Activated CD4-positive, CD25-positive, alpha-beta regulatory T cell treated with anti-CD3 and anti-CD28 coated beads, Interleukin-2, amount 50 U/mL, for 24 hours (primary cell): Measurements from ENCODE around the gene TTLL3.
A peak's percentile ranks its signal among the peaks of the same experiment; 100 is the strongest.

Source experiments
- ATAC-seq, 2 donors: fragments of 150-1000 bp; cut with Tn5 transposase; one replicate each; pipeline ENCODE4 v1.10.0; 2021; ENCODE audit warnings: mild to moderate bottlenecking in 1 of 2, moderate library complexity in 1 of 2

Gene TTLL3

DNA sequence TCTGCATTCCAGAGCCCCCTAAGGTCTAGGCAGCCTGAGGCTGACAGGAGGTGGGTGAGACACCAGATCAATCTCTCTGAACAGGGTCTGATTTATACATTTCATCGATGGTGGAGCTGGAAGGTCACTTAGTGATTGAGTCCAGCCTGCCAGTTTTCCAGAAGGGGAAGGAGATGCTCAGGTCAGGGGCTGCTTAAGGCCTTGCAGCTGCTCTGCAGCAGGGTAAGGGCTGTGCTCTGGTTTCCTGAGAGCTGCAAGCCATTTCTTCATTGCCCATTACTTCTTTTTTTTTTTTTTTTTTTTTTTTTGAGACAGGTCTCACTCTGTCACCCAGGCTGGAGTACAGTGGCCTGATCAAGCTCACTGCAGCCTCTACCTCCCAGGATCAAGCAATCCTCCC, 28.5 kb upstream of the TTLL3 start:
- ATAC-seq: no peak

GRCh38 chr3:9781978-9782603, 28.0 kb upstream of the TTLL3 start:
- ATAC-seq: no peak

GRCh38 chr3:9782770-9783169, 27.3 kb upstream of the TTLL3 start:
- no peak for ATAC-seq

DNA sequence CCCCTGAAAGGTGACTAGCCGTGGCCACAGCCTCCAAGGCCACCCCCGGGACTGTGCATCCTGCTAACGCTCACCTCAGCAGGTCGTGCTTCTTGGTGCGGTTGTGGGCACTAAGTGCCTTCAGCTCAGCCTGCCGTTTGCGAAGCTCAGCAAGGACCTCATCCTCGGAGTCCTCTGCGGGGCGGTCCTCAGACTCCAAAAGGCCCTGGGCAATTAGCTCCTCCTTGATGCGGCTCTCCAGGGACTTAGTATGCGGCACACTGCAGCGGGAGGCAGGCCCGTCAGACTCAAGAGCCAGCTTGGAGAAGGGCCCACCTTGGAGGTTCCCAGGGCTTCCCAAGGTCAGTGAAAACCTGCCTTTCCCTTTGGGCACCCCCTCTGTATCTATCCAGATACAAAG, 26.1 kb upstream of the TTLL3 start:
- ATAC-seq: no peak

- no peak for ATAC-seq
These were observed 25.1 kb upstream of the TTLL3 start for GRCh38 chr3:9784965-9785364.

DNA sequence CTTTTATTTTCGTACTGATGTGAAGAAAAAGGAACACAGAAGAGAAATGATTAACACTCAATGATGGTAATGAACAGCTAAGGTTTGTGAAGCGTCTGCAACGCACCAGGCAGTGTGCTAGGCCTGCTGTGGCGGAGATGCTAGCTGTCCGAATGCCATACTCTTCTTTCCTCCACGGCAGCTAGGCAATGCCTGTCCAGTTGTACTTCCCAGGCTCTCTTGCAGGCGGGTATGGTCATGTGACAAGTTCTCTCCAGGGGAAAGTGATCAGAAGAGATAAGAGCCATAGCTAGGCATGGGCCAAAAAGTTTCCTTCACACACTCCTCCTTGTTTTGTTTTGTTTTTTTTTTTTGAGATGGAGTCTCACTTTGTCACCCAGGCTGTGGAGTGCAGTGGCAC, 24.5 kb upstream of the TTLL3 start:
- no peak for ATAC-seq

DNA sequence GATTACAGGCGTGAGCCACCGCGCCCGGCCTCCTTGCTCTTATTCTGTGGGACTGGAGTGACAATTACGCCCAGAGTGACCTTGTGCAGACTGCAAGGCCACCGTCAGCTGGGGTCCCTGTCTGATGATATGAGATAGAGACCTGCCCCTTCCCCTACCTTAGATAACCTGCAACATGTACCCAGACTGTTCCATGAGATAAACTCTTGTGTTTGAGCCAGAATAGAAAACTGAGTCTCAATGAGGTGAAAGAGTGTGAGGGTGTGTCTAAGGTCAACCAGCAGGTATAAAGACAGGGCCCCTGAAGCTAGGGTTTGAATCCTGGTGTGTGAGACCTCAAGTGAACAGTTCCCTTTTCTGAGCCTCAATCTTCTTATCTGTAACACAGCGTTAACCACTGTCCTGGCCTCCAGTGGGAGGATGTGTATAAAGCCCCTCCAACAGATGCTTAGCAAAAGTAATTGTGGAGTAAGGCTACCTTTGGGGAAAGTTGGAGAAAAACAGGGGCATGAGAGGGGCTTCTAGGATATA, 23.8 kb upstream of the TTLL3 start:
- ATAC-seq: no peak

DNA sequence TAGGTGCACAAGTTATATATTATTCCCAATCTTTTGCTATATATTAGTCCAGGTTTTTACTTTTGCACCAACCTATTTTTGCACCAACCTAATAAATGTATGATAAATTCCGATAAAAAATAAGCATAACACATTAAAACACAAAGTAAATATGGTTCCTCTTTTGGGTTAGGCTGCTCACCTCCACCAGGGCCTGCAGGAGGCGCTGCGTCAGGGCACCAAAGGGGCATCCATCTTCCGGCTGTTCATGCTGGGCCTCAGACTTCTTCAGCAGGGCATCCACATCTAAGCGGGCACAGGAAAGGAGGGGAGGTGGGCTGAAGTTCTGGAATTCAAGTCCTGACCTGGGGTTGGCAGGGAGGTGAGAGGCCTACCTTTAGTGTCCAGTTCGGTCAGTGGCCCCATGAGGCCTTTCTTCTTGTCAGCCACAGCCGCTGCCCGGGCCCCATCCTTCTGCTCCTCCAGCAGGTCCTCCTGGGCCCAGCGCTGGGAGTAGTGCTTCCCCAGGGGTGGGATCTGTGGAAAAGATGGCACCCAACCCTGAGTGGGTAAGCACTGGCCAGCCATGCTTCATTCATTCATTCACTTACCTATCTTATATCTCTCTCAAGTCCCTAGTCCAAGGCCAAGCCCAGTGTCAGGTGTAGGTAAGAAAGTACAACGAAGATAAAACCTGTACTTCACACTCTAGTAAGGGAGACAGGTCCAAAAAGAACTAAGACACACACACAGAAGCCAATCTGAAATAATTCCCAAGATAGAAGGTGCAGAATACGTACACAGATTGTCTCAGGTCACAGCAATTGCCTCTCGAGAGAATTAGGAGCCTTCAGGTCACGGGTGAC, 23.0 kb upstream of the TTLL3 start:
- ATAC-seq: peak; percentile 1

DNA sequence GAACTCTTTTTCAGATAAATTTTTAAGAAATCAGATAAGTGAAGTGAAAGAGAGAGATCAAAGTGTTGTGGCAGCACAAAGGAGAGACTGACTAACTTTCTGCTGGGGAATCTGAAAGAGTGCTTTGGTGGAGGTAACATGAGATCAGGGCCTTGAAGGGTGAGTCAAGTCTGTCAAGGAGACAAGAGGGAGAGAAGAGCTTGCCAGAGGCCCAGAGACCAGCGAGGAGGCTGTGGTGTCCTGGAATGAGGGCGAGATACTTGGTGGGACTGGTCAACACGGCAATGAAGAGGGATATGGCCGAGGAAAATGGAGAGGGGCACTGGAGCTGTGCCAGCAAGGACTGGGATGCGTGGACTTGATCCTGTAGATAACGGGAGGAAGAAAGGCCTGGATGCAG, 22.3 kb upstream of the TTLL3 start:
- peak; percentile 63 for ATAC-seq

- ATAC-seq: no peak
These were observed 18.9 kb upstream of the TTLL3 start for GRCh38 chr3:9791127-9791526.

DNA sequence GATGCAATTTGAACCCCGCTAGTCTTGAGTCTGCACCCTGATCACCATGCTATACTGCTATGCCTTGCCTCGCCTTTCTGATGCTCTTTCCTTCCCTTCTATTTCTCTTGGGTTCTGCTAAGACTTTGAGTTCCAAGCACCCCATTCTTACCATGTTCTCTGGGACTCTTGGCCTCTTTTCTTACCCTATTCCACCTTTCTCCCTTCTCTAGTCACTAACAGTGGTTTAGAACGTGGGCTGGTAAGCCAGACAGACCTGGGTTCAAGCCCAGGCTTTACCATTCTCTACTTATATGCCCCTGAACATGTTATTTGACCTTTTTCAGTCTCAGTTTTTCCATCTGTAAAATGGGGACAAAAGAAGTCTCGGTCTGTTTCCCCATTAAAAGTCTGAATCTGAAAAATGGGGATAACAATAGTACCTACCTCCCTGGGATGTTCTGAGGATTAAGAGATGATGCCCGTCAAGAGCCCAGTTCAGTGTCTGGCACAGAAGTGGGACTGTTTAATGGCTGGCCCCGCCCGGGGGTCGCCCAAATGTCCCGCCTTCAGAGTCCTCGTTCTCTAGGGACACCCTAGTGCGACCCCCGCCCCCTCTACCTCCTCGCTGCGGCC, 18.2 kb upstream of the TTLL3 start:
- no peak for ATAC-seq

- ATAC-seq: peak; percentile 84 to 85
These were observed 17.5 kb upstream of the TTLL3 start, which contains the start of the genes ARPC4 and TADA3 for GRCh38 chr3:9792405-9793160. TSS of gene ARPC4 (plus strand) at chr3:9793082. CDS start at chr3:9793122, 40 bp downstream. TSS of gene TADA3 (minus strand) at chr3:9792473. CDS start at chr3:9791466, 1,007 bp downstream.

- ATAC-seq: peak; percentile 5 to 8
These were observed 16.8 kb upstream of the TTLL3 start for GRCh38 chr3:9793161-9793781.

DNA sequence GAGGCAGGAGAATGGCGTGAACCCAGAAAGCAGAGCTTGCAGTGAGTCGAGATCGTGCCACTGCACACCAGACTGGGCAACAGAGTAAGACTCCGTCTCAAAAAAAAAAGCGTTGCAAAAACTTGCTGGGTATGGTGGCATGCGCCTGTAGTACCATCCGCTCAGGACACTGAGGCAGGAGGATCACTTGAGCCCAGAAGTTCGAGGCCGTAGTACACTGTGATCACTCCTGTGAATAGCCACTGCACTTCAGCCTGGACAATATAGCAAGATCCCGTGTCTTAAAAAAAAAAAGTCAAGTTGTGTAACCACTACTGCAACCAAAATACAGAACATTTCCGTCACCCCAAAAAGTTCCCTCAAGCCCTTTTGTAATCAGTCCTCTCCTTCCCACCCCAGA, 15.7 kb upstream of the TTLL3 start:
- ATAC-seq: no peak

- no peak for ATAC-seq
These were observed 14.9 kb upstream of the TTLL3 start for GRCh38 chr3:9795207-9795606.

DNA sequence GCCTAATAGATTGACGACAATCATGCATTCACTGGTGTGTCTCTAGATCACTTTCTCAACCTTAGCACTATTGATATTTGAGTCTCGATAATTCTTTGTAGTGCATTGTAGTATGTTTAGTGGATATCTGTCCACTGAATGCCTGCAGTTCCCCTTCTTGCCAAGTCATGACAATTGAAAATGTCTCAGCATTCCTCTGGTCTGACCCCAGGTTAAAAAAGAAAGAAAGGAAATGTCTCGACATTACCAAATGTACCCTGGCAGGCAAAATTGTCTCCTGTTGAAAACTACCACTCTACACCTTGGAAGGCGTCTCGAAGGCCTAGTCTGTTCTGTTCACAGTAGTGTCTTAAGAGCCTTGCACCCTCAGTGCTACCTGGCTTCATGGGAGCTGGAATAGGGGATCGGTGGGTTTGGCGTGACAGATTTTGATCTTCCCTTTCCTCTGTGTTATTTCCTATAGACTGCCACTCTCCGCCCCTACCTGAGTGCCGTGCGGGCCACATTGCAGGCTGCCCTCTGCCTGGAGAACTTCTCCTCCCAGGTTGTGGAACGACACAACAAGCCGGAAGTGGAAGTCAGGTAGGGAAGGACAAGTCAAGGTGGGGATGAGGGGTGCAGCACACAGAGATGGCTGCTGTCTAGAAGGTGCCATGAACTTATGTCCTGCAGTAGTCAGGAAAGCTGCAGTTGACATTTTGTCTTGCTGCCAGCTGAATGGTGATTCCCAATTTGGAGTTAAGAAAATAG, 12.7 kb upstream of the TTLL3 start:
- ATAC-seq: no peak

GRCh38 chr3:9800529-9800928, 9.5 kb upstream of the TTLL3 start:
- no peak for ATAC-seq

DNA sequence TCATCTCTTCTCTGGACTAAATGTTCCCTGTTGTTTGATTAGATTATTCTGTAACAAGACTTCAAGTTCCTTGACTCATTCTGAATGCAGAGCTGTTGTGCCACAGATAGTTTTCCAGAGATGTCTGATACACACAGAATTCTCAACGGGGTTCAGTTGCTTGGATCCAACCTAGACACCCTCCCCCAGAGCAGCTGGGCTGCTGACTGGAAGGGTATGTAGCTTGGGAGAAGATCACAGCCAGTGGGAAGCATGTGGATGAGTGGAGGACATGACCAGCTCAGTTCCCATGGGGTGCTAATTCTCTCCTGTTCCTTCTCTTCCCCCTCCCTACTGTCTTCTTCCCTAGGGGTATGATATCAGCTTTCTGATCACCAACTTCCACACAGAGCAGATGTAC, 6.6 kb upstream of the TTLL3 start:
- no peak for ATAC-seq

- no peak for ATAC-seq
These were observed 5.1 kb upstream of the TTLL3 start for GRCh38 chr3:9804996-9805395.

DNA sequence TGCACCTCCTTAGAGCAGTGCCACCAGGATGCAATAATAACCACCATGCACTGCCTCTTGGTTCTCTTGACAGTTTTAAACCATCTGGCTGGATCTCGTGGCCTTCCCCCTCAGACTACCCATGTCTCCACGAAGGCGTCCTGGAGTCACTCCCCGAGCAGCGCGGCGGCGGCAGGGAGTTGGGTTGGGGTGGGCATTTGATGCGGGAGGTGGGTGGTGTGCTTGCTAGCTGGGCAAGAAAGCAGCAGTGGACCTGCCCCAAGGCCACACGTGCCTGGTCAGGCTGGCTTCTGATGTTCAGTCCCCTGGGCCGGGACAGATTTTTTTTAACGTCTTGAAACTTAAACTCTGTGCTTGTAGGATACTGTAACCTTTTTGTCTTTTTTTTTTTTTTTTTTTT, 3.9 kb upstream of the TTLL3 start:
- no peak for ATAC-seq
